Fibroblast of lung (primary cell): ENCODE measurements around the gene DEPDC1B.

Experiments
- EZH2 ChIP-seq: IDR thresholded peaks from 2 replicates; pipeline ENCODE4 v1.5.1; 2012; ENCODE audit warnings: low read length, control low read depth, mild to moderate bottlenecking; ENCODE audit errors: missing control alignments
- TF ChIP-seq, protein P1 (sequence below), 2 donors: IDR thresholded peaks in 1 of 2; conservative IDR thresholded peaks in 1 of 2; 1 replicate in 1 of 2; 2 replicates in 1 of 2; pipeline ENCODE4 v1.5.1; 2011 to 2012; ENCODE audit warnings: low read length in 2 of 2, control low read depth in 1 of 2, inconsistent platforms in 1 of 2, low read depth in 1 of 2, mild to moderate bottlenecking in 1 of 2

DNA sequence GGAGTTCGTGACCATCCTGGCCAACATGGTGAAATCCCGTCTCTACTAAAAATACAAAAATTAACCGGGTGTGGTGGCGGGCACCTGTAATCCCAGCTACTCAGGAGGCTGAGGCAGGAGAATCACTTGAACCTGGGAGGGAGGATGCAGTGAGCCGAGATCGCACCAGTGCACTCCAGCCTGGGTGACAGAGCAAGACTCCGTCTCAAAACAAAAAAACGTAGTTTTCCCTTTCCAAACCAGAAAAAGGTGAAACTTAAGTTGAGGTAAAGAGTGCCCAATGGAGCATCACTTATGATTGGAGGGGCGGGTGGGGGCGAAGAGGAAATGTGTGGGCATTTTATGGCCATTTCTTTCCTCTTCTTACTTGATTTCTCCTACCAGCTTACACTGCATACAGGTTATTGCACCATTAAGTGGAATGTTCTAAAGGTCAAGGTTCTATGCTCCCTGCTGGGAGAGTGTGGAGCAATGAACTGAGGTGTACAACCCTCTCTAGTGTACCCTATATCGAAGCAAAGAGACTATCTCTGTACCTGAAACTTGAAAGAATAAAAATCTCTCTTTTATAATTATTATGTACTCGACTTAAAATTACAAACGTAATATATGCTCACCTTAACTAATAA, 136.2 kb downstream of the DEPDC1B start:
- TF ChIP-seq, protein P1, sequence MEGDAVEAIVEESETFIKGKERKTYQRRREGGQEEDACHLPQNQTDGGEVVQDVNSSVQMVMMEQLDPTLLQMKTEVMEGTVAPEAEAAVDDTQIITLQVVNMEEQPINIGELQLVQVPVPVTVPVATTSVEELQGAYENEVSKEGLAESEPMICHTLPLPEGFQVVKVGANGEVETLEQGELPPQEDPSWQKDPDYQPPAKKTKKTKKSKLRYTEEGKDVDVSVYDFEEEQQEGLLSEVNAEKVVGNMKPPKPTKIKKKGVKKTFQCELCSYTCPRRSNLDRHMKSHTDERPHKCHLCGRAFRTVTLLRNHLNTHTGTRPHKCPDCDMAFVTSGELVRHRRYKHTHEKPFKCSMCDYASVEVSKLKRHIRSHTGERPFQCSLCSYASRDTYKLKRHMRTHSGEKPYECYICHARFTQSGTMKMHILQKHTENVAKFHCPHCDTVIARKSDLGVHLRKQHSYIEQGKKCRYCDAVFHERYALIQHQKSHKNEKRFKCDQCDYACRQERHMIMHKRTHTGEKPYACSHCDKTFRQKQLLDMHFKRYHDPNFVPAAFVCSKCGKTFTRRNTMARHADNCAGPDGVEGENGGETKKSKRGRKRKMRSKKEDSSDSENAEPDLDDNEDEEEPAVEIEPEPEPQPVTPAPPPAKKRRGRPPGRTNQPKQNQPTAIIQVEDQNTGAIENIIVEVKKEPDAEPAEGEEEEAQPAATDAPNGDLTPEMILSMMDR (conservative IDR thresholded peaks at IDR 0.05 in 1 of 2, IDR thresholded peaks at IDR 0.05 in 1 of 2; ENCODE audit: low read depth in 1 of 2, low read length in 2 of 2), result no peak
- no peak for TF ChIP-seq EZH2
